GM18508 (cell line): ENCODE measurements around the gene CIZ1.

ENCODE experiments used
- ATAC-seq: cut with Tn5 transposase; IDR thresholded peaks from one replicate; pipeline ENCODE4 v1.9.1; 2021; ENCODE audit warnings: moderate number of reproducible peaks; ENCODE audit not compliant: insufficient read depth, unreplicated experiment

The CIZ1 gene

DNA sequence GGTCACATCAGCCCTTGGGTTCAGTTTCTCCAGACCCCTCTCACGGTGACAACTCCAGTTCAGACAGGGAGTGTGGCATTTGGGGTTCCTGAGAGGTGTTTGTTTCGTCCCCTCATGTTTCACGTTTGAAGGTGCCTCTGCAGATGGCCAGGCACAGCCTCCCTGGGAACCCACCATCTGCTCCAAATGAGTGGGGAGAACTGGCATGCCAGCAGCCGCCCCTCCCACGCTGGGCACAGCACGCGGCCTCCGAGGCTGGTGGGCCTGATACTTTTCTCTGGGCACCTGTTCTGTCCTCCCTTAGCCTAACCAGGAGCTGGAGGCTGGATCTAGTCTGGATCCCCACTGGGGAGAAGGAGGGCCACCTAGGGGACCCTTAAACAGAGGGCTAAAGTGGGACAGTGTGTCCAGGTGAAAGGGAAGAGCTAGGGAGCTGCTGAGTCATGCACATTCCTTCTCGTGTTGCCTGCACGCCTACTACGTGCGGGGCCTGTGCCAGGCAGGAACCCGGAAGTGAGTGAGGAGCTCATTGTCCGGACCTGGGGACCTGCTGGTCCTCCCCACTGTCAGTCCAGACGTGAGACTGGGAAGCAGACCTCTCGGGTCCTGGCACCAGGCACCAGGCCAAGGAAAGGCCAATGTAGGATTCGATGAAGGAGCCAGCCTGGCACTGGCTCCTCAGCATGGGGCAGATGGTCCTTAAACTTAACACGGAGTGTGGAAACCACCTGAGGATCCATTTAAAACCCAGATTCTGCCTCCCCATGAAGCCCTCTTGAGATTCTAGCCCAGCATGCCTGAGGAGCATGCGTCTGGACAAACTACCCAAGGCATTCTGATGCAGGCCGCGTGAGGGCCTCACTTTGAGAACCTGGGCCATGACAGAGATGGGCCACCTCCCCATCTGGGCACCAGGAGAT lies 23.5 kb upstream of the CIZ1 start:
- ATAC-seq = no peak

DNA sequence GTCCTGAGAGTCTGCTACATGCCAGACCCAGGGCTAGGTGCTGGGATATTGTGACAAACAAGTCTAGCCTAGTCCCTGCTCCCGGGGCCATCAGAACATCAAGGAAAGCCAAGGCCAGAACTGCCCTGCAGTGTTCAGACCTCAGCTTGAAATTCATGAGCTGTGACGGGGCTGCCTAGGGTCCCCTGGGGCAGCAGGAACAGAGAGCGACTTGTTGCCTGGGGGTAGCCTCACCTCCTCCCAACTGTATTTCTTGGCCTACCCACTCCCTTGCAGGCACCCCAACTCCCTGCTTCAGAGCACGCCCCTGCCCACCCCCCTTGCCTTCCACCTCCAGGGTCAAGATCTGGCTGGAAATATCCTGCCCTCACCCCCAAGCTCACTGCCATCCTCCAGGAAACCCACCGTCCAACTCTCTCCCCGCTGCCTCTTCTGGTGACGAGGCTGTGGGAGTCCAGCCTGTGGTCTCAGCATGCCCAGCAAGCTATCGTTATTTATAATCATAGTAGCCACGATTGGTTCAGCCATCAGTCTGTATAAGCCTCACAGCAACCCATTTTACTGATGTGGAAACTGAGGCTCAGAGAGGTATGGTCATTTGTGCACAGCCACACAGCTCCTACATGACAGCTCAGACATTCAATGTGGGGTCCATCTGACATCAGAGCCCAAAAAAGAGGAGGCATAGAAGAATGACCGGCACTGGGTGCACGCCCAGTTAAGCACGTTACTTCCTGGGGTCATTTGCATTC lies 22.6 kb upstream of the CIZ1 start:
- ATAC-seq = no peak

DNA sequence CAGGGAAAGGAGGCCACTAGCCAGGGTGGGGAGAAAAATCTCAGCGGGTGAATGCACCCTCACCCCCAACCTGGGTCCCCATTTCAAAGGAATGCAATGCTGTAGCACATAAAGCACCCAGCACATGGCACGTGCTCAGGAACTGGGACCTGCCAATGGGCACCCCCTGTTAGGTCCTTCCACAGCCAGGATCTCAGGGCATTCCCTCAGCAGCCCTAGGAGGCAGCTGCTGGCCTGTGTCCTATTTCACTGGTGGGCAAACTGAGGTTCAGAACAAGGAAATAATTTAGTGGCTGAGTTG lies 20.6 kb upstream of the CIZ1 start:
- ATAC-seq = no peak

DNA sequence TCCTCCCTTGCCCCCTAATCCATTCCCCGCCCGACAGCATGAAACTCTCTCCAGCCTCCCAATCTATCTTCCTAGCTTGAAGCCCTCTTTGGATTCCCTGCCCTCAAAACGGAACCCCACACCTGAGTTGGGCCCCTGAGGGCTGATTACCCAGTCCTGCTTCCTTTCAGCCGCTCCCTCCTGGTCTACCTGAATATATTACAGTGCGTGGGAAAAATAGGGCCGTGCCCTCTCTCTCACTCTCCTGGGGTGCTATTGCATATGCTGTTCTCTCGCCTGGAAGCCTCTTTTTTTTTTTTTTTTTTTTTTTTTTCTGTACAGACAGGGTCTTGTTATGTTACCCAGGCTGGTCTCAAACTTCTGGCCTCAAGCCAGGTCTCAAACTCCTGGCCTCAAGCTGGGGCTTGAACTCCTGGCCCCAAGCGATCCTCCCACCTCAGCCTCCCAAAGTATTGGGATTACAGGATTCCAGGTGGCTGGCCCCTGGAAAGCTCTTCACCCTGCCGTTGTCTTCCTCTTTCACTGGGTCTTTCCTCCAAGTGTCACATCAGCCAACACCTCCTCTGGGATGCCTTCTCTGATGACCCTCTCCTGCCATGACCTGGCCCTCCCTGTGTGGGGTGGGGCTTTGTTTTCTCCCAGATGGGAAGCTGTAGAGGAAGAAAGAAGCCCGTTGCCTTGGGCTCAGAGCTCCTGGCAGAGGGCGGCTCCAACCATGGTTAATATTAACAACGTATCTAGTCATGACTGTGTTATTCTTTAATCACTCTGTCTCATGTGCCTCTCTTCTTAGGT lies 20.0 kb upstream of the CIZ1 start:
- ATAC-seq = no peak

DNA sequence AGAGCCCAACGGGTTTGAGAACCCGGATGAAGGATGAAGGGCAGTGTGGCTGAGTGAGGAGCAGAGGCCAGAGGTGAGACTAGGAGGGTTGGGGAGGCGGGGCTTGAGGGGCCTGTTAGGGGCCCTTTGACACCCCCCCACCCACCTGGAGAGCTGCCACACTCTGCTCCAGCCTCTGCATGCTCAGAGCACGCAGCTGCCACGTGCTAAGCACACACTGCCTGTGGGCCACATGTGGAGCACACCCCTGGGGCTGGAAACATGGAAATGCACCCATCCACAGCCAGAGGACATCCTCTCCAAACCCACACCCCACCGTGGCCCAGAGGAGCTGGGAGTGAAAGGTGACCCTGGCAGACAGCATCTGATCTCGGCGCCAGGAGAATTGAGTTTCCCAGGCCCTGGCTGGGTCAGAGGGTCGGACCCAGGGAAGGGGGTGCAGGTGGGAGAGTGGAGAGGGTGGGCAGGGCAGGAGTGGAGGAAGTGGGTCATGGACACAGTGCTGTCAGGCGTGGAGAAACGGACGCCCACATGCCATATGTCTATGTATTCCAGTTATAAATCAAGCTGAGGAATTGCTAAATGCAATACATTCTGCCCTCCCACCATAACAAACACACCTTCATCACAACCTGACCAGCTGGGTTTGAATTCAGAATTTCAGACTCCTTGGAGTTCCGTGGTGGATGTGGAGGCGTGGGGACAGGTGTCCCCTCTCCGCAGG lies 17.7 kb upstream of the CIZ1 start:
- ATAC-seq = no peak

DNA sequence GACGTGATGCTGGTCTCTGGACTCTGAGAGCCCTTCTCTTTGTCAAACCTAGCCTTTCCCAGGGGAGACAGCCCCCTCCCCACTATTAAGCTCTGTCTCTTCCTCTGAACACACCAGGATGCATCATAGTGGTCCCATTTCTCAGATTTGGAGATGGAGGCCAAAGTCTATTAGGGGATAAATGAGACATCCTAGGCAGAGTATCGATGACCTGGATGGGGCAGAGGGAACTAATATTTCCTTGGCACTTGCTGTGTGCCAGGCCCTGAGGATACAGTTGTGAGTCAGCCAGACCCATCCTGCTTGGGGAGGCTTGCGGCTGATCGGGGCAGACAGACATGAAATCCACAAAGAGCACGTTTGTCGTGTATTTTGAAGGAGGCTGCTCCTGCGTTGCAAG lies 17.0 kb upstream of the CIZ1 start:
- ATAC-seq = no peak

DNA sequence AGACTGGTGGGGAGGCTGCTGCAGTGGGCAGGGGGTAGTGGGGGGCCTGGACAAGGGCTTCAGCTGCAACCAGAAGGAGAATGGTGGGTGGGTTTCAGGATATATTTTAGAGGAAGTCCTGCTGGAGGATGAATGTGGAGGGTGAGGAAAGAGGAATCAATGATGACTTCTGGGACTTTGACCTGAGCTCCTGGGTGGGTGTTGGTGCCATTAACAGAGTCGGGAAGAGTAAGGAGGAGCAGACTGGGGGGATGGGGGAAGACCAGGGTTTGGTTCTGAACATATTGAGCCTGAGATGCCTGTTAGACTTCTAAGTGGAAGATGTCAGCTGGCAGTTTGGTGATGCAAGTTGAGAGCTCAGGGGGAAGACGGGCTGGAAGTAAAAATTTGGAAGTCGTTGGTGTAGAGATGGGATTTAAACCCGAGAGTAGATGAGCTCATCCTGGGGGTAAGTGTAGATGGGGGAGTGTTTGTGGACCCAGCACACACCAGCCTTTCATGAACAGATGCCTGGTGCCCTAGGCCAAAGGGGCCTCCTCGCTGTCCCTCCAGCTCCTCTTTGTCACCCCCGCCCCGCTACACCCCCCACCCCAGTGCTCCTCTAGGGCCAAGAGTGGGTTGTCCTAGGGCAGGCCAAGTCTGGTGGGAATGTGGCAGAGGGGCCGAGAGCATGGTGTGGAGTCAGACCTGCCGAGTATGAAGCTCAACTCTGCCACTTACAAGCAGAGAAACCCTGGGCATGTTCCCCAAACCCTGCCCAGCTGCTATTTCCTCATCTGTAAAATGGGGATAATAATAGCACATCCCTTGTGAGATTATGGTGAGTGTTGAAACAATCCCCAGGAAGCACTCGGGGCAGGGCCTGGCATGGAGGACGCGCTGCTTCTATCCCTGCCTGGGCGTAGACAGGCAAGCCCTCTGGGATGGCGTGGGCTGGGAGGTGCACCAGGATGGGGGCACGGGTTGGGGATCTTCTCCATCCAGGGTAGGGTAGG lies 15.8 kb upstream of the CIZ1 start:
- ATAC-seq = no peak

DNA sequence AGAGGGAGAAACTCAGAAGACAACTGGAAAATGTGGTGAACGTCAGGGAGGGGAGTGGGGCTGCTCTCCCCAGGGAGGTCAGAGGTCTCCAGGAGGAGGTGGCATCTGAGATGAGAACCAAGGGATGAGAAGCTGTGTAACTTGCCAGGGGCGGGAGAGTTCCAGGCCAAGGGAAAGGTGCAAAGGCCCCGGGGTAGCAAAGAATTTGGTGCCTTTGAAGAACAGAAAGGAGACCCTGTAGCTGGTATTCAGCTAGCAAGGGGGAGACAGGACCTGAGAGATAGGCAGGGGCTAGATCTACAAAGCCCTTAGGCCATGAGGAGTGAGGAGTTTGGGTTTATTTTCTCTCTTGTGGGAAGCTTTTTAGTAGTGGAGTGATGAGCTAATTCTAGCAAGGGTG lies 15.1 kb upstream of the CIZ1 start:
- no peak for ATAC-seq

DNA sequence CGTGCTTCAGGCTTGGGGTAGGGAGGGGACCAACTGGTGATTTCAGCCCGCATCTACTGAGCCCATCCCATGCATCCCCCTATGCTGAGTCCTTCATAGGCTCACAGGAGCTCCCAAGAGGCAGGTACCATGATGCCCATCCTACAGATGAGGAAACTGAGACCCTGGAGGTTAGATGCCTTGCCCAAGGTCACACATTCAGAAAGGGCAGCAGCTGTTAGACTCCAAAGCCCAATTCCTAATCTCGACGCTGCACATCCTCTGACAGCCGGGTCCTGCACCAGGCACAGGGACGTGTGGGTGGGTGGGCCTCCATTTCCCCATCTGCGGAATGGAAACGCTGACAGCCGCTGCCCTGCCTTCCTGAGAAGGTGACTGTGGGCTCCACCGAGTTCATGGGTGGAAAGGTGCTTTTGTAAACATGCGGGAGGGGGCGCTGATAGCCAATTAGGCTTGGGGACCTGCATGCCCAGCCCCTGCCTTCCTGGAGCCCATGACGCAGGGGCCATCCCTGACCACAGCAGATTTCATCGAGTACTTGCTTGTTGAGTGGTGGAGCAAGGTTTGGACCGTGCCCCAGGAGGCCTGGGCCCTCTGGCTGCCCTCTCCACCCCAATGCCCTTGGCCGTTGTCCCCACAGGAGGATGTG lies 14.0 kb upstream of the CIZ1 start:
- ATAC-seq = no peak

DNA sequence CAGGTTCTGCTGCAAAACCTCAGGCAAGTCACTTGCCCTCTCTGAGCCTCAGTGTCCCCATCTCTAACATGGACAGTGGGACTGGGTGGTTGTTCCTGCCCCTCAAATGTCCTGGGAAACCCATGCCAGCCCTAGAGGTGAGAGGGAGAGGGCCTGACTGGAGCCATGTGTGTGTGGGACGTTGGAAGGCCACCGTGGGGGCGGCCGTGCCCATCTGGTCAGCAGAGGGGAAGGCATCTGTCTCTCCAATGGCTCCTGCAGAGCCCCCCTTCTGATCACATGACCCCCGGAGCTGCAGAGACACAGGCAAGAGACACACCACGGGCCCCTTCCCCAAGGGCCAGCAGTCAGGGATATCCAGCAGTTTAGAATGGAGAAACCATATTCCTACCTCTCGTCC lies 13.5 kb upstream of the CIZ1 start:
- no peak for ATAC-seq

DNA sequence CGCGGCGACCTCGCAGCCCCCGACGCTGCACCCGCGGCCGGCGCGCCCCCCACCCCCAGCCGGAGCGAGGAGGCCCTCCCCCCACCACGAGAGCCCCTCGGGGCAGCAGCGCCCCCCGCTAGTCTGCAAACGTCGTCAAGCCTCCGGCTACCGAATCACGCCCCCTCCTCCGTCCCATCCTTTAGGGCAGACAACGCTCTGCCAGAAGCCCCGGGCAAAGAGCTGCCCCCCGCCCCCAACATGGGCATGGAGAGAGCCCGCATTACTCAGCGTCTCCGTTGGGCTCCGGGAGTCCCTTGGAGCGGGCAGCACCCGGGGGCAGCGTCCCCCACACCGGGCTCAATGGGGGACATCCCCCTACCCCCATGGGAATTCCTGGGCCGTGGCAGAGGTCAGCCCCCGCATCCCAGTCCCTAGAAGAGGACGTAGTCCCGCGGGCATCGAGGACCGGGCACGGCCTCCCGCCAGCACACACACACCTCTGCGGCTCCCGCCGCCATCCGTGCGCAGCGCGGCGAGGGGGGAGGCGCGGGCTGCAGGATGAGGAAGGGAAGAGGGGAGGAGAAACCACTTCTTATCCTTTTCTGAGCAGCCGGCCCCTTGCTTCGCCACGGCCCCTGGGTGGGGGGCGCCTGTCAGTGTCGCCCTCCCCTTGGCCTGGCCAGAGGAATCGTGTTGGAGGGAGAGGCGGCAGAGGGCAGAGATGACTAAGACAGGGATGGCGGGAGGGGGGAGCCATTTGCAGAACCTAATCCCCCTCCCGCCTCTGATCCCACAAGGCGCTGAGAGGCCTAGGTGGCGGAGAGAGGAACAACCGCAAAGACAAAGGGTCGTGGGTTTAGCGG lies 12.6 kb upstream of the CIZ1 start:
- no peak for ATAC-seq

DNA sequence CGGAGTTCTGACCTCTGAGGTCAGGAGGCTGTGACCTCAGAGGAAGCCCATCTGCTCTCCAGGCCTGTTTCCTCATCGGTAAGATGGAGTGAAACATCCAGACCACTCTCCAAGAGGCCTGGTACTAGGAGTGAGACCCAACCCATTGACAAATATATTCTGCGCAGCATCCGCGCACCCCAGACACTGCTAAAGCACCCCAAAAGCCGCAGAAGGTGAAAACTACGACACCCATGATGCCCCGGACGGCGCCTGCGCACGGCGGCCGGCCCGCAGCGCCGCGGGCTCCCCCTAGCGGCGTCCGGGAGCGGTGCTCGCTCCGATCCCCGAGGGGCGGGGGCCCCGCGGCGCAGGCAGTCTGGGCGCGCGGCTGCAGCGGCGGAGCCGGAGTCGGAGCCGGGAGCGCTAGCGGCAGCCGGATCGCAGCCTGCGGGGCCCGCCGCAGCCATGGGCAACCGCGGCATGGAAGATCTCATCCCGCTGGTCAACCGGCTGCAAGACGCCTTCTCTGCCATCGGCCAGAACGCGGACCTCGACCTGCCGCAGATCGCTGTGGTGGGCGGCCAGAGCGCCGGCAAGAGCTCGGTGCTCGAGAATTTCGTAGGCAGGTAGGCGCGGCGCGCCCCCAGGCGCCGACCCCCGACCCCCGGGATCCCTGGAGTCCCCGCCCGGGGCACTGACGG lies 11.8 kb upstream of the CIZ1 start, which contains the start of gene DNM1:
DNM1 (plus strand) TSS at position 356 of the 683 bp plus-strand sequence; CDS start at position 448, 92 bp downstream.
- no peak for ATAC-seq

DNA sequence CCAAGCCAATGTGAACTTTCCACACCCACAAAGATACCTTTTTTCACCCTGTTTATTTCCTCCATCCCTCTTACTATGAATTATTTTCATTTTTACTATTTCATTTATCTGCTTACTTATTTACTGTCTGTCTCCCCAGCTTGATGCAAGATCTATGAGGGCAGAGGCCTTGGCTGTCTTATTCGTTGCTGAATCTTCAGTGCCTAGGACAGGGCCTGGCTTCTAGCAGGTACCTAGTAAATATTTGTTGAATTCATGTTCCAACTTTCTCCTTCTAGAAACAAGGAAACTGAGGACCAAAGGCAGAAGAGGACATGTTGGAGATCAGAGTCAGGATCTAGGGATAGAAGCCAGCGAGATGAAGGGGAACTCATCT lies 11.3 kb upstream of the CIZ1 start:
- ATAC-seq = no peak

DNA sequence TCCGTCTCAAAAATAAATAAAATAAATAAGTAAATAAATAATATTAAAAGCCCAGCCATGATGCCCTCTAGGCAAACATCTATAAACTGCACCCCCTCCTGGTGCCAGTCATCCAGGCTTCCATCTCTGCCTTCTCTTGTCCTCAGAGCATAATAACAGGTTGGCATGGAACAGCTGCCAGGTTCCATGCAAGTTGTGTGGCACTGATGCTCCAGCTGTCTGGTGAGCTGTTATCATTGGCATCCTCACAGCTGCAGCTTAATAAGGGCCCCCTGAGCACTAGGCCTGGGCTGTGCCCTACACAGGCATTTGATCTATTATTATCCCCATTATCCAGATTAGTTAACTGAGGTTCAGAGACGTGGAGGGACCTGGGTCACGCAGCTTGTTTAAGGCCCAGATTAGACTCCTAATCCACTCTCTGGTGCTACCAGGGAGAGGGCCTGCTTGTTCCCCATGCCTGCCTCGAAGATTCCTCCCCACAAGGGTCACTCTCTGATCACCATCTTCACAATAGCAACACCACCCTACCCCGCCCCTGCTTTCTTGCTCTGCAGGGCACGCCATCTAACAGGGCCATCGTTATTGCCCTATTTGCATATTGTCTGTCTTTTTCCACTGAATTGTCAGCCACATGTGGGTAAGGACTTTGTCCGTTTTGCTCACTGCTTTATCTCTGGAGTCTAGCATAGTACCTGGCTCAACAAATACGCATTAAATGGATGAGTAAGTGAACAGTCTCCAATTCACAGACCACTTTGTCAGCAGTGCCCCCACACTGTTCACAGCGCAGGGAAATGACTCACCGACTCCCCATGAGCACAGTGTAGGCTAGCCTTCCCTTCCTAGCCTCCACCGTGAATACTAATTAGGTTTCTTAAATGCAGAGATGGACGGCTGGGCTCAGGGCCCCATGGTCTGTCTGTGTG lies 10.3 kb upstream of the CIZ1 start:
- ATAC-seq = no peak

DNA sequence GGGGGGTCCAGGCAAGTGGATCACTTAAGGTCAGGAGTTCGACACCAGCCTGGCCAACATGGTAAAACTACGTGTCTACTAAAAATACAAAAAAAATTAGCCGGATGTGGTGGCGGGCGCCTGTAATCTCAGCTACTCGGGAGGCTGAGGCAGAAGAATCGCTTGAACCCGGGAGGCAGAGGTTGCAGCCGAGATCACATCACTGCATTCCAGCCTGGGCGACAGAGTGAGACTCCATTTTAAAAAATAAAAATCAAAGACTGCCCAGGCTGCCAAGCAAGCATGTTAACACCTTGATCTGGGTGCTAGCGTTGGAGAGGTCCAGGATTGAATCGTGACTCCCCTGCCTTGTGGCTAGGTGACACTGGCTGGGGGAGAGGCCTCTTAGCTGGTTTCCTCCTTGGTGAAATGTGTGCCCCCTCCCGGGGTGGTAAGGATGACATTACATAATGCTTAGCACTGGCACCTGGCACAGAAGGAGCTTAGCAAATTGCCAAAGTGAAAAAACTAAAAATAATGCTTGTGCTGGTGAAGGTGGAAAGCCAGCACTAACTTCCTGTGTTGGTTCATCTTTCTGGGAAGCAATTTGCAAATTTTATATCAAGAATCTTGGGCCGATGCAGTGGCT lies 2.2 kb upstream of the CIZ1 start:
- ATAC-seq = no peak
